Astrocyte (in vitro differentiated cells and primary cell): ENCODE measurements around the gene UBAC2. TPM values are rescaled to one million over a fixed set of nuclear protein-coding genes. Genes with fewer than 3 reads are reported as not detected.

ENCODE experiments used
- DNase-seq: peaks from one replicate; pipeline ENCODE4 v3.0.0-alpha.2; 2010; ENCODE audit warnings: low read depth
- FAIRE-seq: peaks from 2 replicates; lab custom pipeline; 2011; peaks lifted over from hg19 to GRCh38; lab: Jason Lieb, UNC
- H2AFZ ChIP-seq: 2 replicates; pipeline ENCODE4 v1.6.0; 2012; ENCODE audit warnings: low read depth, low read length, inconsistent platforms
- H3K27ac ChIP-seq: 2 replicates; pipeline ENCODE4 v1.5.1; 2011; ENCODE audit warnings: low read depth, low read length, inconsistent platforms
- H3K27me3 ChIP-seq: 2 replicates; pipeline ENCODE4 v1.6.0; 2011; ENCODE audit warnings: low read length, inconsistent platforms; ENCODE audit not compliant: insufficient read depth
- H3K36me3 ChIP-seq: 2 replicates; pipeline ENCODE4 v1.5.1; 2011; ENCODE audit warnings: low read length, inconsistent platforms; ENCODE audit not compliant: insufficient read depth
- H3K4me1 ChIP-seq: 2 replicates; pipeline ENCODE4 v1.5.1; 2011; ENCODE audit warnings: low read length, inconsistent platforms; ENCODE audit not compliant: insufficient read depth
- H3K4me2 ChIP-seq: 2 replicates; pipeline ENCODE4 v1.6.0; 2012; ENCODE audit warnings: low read length, inconsistent platforms
- H3K4me3 ChIP-seq: 2 replicates; pipeline ENCODE4 v1.5.1; 2011; ENCODE audit warnings: low read depth, mild to moderate bottlenecking, low read length, inconsistent platforms; ENCODE audit not compliant: insufficient read depth
- H3K79me2 ChIP-seq: 2 replicates; pipeline ENCODE4 v1.6.0; 2012; ENCODE audit warnings: mild to moderate bottlenecking, low read length, inconsistent platforms; ENCODE audit not compliant: insufficient read depth
- H3K9ac ChIP-seq: 2 replicates; pipeline ENCODE4 v1.6.0; 2012; ENCODE audit warnings: mild to moderate bottlenecking, low read length, inconsistent platforms
- H3K9me3 ChIP-seq: 2 replicates; pipeline ENCODE4 v1.5.1; 2012; ENCODE audit warnings: low read depth, mild to moderate bottlenecking, low read length, inconsistent platforms; ENCODE audit not compliant: insufficient read depth
- H4K20me1 ChIP-seq: 2 replicates; pipeline ENCODE4 v1.6.0; 2012; ENCODE audit warnings: low read length, inconsistent platforms; ENCODE audit not compliant: insufficient read depth
- H3K27ac Mint-ChIP-seq: one replicate; pipeline ENCODE4 v1.8.0; 2021; ENCODE audit warnings: mild to moderate bottlenecking, mixed read lengths; ENCODE audit not compliant: unreplicated experiment
- H3K27me3 Mint-ChIP-seq: one replicate; pipeline ENCODE4 v1.8.0; 2021; ENCODE audit warnings: low read depth, mixed read lengths; ENCODE audit not compliant: unreplicated experiment
- H3K36me3 Mint-ChIP-seq: one replicate; pipeline ENCODE4 v1.8.0; 2021; ENCODE audit warnings: low read depth, mixed read lengths; ENCODE audit not compliant: unreplicated experiment
- H3K4me1 Mint-ChIP-seq: one replicate; pipeline ENCODE4 v1.8.0; 2021; ENCODE audit warnings: low read depth, mixed read lengths; ENCODE audit not compliant: unreplicated experiment
- H3K4me3 Mint-ChIP-seq: one replicate; pipeline ENCODE4 v1.8.0; 2021; ENCODE audit warnings: mild to moderate bottlenecking, moderate library complexity, mixed read lengths; ENCODE audit not compliant: unreplicated experiment
- H3K9me3 Mint-ChIP-seq: one replicate; pipeline ENCODE4 v1.8.0; 2021; ENCODE audit warnings: mild to moderate bottlenecking, mixed read lengths; ENCODE audit not compliant: unreplicated experiment
- CTCF ChIP-seq: IDR thresholded peaks from 2 replicates; pipeline ENCODE4 v1.5.1; 2011; ENCODE audit warnings: low read depth, mild to moderate bottlenecking, inconsistent platforms, low read length, moderate library complexity; ENCODE audit not compliant: insufficient read depth
- EZH2 ChIP-seq: IDR thresholded peaks from 2 replicates; pipeline ENCODE4 v1.6.1; 2012; ENCODE audit warnings: mild to moderate bottlenecking, low read length, inconsistent platforms; ENCODE audit not compliant: insufficient read depth
- total RNA-seq: library from RNA; stranded (reverse); gene quantifications from 2 replicates; pipeline ENCODE4 v1.2.1, GENCODE V29; 2021

The UBAC2 gene
- total RNA-seq, 1 donor from 2014 or later: 61.0 TPM

GRCh38 chr13:99377641-99378040 is 177.0 kb downstream of the UBAC2 start:
- TF ChIP-seq CTCF: no peak
- TF ChIP-seq EZH2: no peak
- H3K27me3 ChIP-seq: no peaks in the 10 kb centered on the region
- H3K4me2 ChIP-seq: no peak overlapping the region
- peaks cover 3% of the 10 kb centered on the region for H3K36me3 ChIP-seq
- H3K27ac ChIP-seq: no peak overlapping the region
- no peak for FAIRE-seq
- DNase-seq: no peak
- H3K79me2 ChIP-seq: no peaks in the 10 kb centered on the region
- peaks cover 5% of the 10 kb centered on the region for H4K20me1 ChIP-seq
- H3K9ac ChIP-seq: no peak overlapping the region
- H3K9me3 Mint-ChIP-seq: peaks cover 3% of the 10 kb centered on the region
- H3K27ac Mint-ChIP-seq: no peak overlapping the region
- peaks cover 6% of the 10 kb centered on the region for H3K4me1 Mint-ChIP-seq
- peaks cover 22% of the 10 kb centered on the region for H3K36me3 Mint-ChIP-seq
- H3K9me3 ChIP-seq: no peaks in the 10 kb centered on the region
- H3K27me3 Mint-ChIP-seq: no peaks in the 10 kb centered on the region
- no peaks in the 10 kb centered on the region for H3K4me1 ChIP-seq
- H3K4me3 Mint-ChIP-seq: no peak overlapping the region
- no peak overlapping the region for H3K4me3 ChIP-seq
- H2AFZ ChIP-seq: no peak overlapping the region

DNA sequence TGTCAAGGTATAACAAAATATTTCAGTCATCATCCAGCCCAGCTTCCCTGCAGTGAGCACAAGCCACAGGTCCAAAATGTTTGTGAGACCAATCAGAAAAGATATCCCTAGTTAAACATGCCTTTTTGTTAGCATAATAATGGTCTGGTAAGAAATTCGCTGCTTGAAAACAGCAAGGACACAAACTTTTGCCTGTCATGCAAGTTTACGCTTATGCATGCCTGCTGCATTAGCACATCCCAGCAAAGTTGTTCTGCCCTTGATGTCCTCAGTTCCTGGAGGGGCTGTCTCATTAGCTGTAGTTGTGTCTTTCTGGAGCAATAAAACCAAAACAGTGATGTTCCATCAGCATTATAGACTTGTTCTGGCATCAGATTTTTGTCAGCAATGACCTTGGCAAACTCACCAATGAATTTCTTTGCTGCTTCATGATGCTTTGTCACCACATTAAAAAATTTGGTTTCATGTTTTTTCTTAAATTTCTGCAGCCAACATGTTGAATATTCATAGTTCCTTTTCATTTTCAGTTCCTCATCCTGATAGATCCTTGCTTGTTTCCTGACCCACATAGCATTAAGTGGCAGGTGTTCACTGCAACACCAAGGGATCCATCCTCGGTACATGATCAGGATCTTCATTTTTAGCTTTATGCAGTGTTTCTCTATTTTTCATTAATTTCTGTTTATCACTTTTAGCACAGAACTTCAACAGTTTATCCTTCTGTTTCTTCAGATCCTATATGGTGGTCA is 178.5 kb downstream of the UBAC2 start:
- peaks cover 3% of the 10 kb centered on the region for H3K36me3 ChIP-seq
- H3K9ac ChIP-seq: no peak overlapping the region
- H3K79me2 ChIP-seq: no peaks in the 10 kb centered on the region
- TF ChIP-seq CTCF (no peak), EZH2 (no peak)
- no peak for FAIRE-seq
- Mint-ChIP-seq H3K36me3 (peaks cover 18% of the 10 kb centered on the region), H3K27me3 (no peaks in the 10 kb centered on the region), H3K9me3 (peaks cover 3% of the 10 kb centered on the region), H3K4me3 (no peak overlapping the region), H3K4me1 (peaks cover 14% of the 10 kb centered on the region), H3K27ac (no peak overlapping the region)
- no peak overlapping the region for H3K4me2 ChIP-seq
- no peak overlapping the region for H3K4me3 ChIP-seq
- no peak overlapping the region for H2AFZ ChIP-seq
- no peaks in the 10 kb centered on the region for H3K9me3 ChIP-seq
- H3K27me3 ChIP-seq: no peaks in the 10 kb centered on the region
- H3K4me1 ChIP-seq: no peaks in the 10 kb centered on the region
- H3K27ac ChIP-seq: no peak overlapping the region
- no peak for DNase-seq
- H4K20me1 ChIP-seq: peaks cover 5% of the 10 kb centered on the region
